Spleen (tissue), 7 donors: ENCODE measurements around the gene SERHL2.

Experiments
- POLR2AphosphoS5 ChIP-seq, 3 donors: sonication (generic); formaldehyde crosslinking; IDR thresholded peaks; one replicate each; pipeline ENCODE4 v1.5.1; 2017; ENCODE audit warnings: antibody characterized with exemption in 3 of 3
- TF ChIP-seq, protein P1 (sequence below), 11 experiments: fragments of 200-600 bp in 7 of 11; fragments of 450-650 bp in 4 of 11; sonication (generic) in 4 of 11; IDR thresholded peaks in 8 of 11; conservative IDR thresholded peaks in 3 of 11; 1 replicate in 7 of 11; 2 replicates in 4 of 11; pipeline versions ENCODE4 v1.4.0 to v1.8.0; 2016 to 2021; ENCODE audit warnings: antibody characterized with exemption in 11 of 11, inconsistent platforms in 4 of 11, mild to moderate bottlenecking in 1 of 11
- donor health status: DM: no; HTN: no; CAD: no; lungs with moderate emphysema.
- donor health status: DM: no; HTN: no; CAD: no.
- donor health status: DM: no; HTN: no; CAD: no.

DNA sequence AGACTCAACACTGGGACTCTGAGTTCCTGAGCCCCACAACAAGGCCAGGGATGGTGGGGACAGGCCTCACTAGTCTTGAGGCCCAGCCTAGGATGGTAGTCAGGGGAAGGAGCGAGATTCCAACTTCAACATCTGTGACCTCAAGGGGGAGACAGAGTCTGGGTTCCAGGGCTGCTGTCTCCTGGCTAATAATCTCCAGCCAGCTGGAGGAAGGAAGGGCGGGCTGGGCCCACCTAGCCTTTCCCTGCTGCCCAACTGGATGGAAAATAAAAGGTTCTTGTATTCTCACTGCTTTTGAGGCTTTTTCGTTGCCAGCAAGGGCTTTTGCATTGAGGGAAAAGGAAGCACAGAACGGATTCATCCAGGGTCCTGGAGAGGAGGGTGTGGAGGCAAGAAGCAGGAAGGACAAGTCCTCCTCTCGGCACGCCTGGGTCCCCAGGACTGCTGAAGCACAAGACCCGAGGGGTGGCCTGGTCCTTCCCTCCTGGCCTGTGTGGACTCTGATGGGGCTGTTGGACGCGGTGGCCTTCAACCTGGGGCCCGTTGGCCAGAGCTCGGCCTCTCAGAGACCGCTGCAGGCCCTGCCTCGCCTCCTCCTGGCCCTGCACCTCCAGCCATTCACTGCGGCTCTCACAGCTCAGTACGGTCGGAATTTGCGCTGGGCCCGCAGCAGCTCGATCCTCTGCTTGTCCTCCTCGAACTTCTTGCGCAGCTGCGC, 41.3 kb upstream of the SERHL2 start:
- TF ChIP-seq, protein P1, sequence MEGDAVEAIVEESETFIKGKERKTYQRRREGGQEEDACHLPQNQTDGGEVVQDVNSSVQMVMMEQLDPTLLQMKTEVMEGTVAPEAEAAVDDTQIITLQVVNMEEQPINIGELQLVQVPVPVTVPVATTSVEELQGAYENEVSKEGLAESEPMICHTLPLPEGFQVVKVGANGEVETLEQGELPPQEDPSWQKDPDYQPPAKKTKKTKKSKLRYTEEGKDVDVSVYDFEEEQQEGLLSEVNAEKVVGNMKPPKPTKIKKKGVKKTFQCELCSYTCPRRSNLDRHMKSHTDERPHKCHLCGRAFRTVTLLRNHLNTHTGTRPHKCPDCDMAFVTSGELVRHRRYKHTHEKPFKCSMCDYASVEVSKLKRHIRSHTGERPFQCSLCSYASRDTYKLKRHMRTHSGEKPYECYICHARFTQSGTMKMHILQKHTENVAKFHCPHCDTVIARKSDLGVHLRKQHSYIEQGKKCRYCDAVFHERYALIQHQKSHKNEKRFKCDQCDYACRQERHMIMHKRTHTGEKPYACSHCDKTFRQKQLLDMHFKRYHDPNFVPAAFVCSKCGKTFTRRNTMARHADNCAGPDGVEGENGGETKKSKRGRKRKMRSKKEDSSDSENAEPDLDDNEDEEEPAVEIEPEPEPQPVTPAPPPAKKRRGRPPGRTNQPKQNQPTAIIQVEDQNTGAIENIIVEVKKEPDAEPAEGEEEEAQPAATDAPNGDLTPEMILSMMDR (IDR thresholded peaks at IDR 0.05 in 8 of 11, conservative IDR thresholded peaks at IDR 0.05 in 3 of 11), result peak in 3 of 11 experiments; percentile 13 to 28 (median 17)
- peak in 1 of 3 donors; percentile 24 for TF ChIP-seq POLR2AphosphoS5 (IDR thresholded peaks at IDR 0.05)
